A549 (cell line): ENCODE results near the gene MRPL45. TPM values are rescaled to one million over a fixed set of nuclear protein-coding genes. Genes with fewer than 3 reads are reported as not detected.

Source experiments
- ATAC-seq, 2 experiments: fragments of 200-7000 bp in 1 of 2; fragments of >200 bp in 1 of 2; cut with Nextera tagmentation in 1 of 2; cut with Tn5 transposase in 1 of 2; 3 replicates each; pipeline versions ENCODE4 v1.8.0 to v1.9.1; 2018 to 2020; ENCODE audit warnings: mild to moderate bottlenecking in 1 of 2, moderate library complexity in 1 of 2
- CTCF ChIA-PET: fragments of 300-600 bp; sonication (Branson Sonifier 250); formaldehyde crosslinking; extraction: SDS; loops from one replicate; lab custom pipeline; 2021; ENCODE audit warnings: antibody characterized with exemption, inconsistent platforms; lab: Yijun Ruan, JAX
- POLR2A ChIA-PET: fragments of 350-600 bp; formaldehyde crosslinking; extraction: SDS; loops from one replicate; lab custom pipeline; 2021; ENCODE audit warnings: antibody characterized with exemption, inconsistent platforms; lab: Yijun Ruan, JAX
- DNase-seq, 2 experiments: peaks; one replicate each; pipeline versions ENCODE4 v3.0.0 to v3.0.0-alpha.2; 2011 to 2016; ENCODE audit warnings: low read depth in 1 of 2, low spot score in 1 of 2
- FAIRE-seq: peaks from 2 replicates; lab custom pipeline; 2011; peaks lifted over from hg19 to GRCh38; lab: Jason Lieb, UNC
- H3K27ac ChIP-seq, 2 experiments: fragments of >200 bp; sonication (Bioruptor Twin); formaldehyde crosslinking; 3 replicates each; pipeline ENCODE4 v1.5.1; 2016 to 2017
- H3K4me1 ChIP-seq: fragments of >200 bp; sonication (Bioruptor Twin); formaldehyde crosslinking; 3 replicates; pipeline ENCODE4 v1.6.1; 2016
- H3K4me2 ChIP-seq: fragments of >200 bp; sonication (Bioruptor Twin); formaldehyde crosslinking; 3 replicates; pipeline ENCODE4 v1.6.1; 2016
- H3K4me3 ChIP-seq: fragments of >200 bp; sonication (Bioruptor Twin); formaldehyde crosslinking; 3 replicates; pipeline ENCODE4 v1.5.1; 2016
- H3K9me3 ChIP-seq: fragments of >200 bp; sonication (Bioruptor Twin); formaldehyde crosslinking; 3 replicates; pipeline ENCODE4 v1.6.1; 2016
- CEBPB ChIP-seq, 2 experiments: fragments of >200 bp in 1 of 2; sonication (Bioruptor Twin) in 1 of 2; formaldehyde crosslinking in 1 of 2; IDR thresholded peaks; 2 replicates each; pipeline ENCODE4 v1.6.1; 2012 to 2016
- CTCF ChIP-seq: fragments of >200 bp; sonication (Bioruptor Twin); formaldehyde crosslinking; IDR thresholded peaks from 3 replicates; pipeline ENCODE4 v1.5.1; 2016
- E2F6 ChIP-seq: IDR thresholded peaks from 2 replicates; pipeline ENCODE4 v1.6.1; 2012; ENCODE audit warnings: low read depth, borderline replicate concordance
- EP300 ChIP-seq, 2 experiments: fragments of >200 bp; sonication (Bioruptor Twin); formaldehyde crosslinking; IDR thresholded peaks; 2 replicates in 1 of 2; 3 replicates in 1 of 2; pipeline ENCODE4 v1.6.1; 2016 to 2017
- ESRRA ChIP-seq: fragments of 150-350 bp; IDR thresholded peaks from 2 replicates; pipeline ENCODE4 v1.6.1; 2014; ENCODE audit warnings: mild to moderate bottlenecking, low read length, borderline replicate concordance
- FOXS1 ChIP-seq: fragments of 250-450 bp; sonication (Bioruptor Pico); IDR thresholded peaks from 2 replicates; pipeline ENCODE4 v1.5.0; 2020; ENCODE audit warnings: mild to moderate bottlenecking, moderate library complexity
- HES2 ChIP-seq: fragments of >200 bp; sonication (Bioruptor Twin); formaldehyde crosslinking; IDR thresholded peaks from 2 replicates; pipeline ENCODE4 v1.6.1; 2016
- HEYL ChIP-seq: fragments of 250-450 bp; sonication (Bioruptor Pico); IDR thresholded peaks from 2 replicates; pipeline ENCODE4 v1.8.0; 2021; ENCODE audit warnings: mild to moderate bottlenecking, moderate library complexity
- HOXA7 ChIP-seq: fragments of 250-450 bp; sonication (Bioruptor Pico); IDR thresholded peaks from 2 replicates; pipeline ENCODE4 v1.5.0; 2020; ENCODE audit warnings: mild to moderate bottlenecking, moderate library complexity
- JUN ChIP-seq, 2 experiments: fragments of >200 bp; sonication (Bioruptor Twin); formaldehyde crosslinking; IDR thresholded peaks; 2 replicates in 1 of 2; 3 replicates in 1 of 2; pipeline ENCODE4 v1.6.1; 2016 to 2017
- KDM5A ChIP-seq: fragments of 200-600 bp; sonication (generic); IDR thresholded peaks from 2 replicates; pipeline ENCODE4 v1.6.1; 2016; ENCODE audit warnings: antibody characterized with exemption, mild to moderate bottlenecking
- MAFK ChIP-seq: fragments of 450-650 bp; IDR thresholded peaks from 2 replicates; pipeline ENCODE4 v1.6.1; 2014; ENCODE audit not compliant: partially characterized antibody
- MAX ChIP-seq: IDR thresholded peaks from 2 replicates; pipeline ENCODE4 v1.6.1; 2012
- MAZ ChIP-seq: fragments of 150-350 bp; IDR thresholded peaks from 2 replicates; pipeline ENCODE4 v1.6.1; 2014; ENCODE audit warnings: antibody characterized with exemption, low read depth, low read length, borderline replicate concordance
- NPAS2 ChIP-seq: fragments of 250-450 bp; sonication (Bioruptor Pico); IDR thresholded peaks from 2 replicates; pipeline ENCODE4 v1.8.0; 2022; ENCODE audit warnings: mild to moderate bottlenecking, moderate library complexity, borderline replicate concordance
- NR3C1 ChIP-seq: fragments of >200 bp; sonication (Bioruptor Twin); formaldehyde crosslinking; IDR thresholded peaks from 3 replicates; pipeline ENCODE4 v1.6.1; 2017
- PBX3 ChIP-seq: IDR thresholded peaks from 2 replicates; pipeline ENCODE4 v1.6.1; 2012
- PHF8 ChIP-seq: fragments of 200-600 bp; sonication (generic); IDR thresholded peaks from 2 replicates; pipeline ENCODE4 v1.6.1; 2016; ENCODE audit warnings: low read depth, mild to moderate bottlenecking, antibody characterized with exemption, moderate library complexity, borderline replicate concordance
- POLR2AphosphoS2 ChIP-seq: conservative IDR thresholded peaks from 2 replicates; pipeline ENCODE4 v1.6.1; 2012; ENCODE audit warnings: low read length, improper control_type of control experiment, inconsistent platforms
- RAD21 ChIP-seq, 2 experiments: fragments of >200 bp in 1 of 2; sonication (Bioruptor Twin) in 1 of 2; formaldehyde crosslinking in 1 of 2; IDR thresholded peaks in 1 of 2; conservative IDR thresholded peaks in 1 of 2; 2 replicates in 1 of 2; 3 replicates in 1 of 2; pipeline ENCODE4 v1.6.1; 2012 to 2018; ENCODE audit warnings: inconsistent platforms in 1 of 2
- RNF2 ChIP-seq: fragments of 200-600 bp; sonication (generic); IDR thresholded peaks from 2 replicates; pipeline ENCODE4 v1.6.1; 2016; ENCODE audit warnings: low read depth, mild to moderate bottlenecking, antibody characterized with exemption, moderate library complexity, borderline replicate concordance
- SMC3 ChIP-seq: fragments of >200 bp; sonication (Bioruptor Twin); formaldehyde crosslinking; IDR thresholded peaks from 3 replicates; pipeline ENCODE4 v1.6.1; 2018; ENCODE audit warnings: inconsistent platforms
- ZC3H11A ChIP-seq: fragments of 450-650 bp; IDR thresholded peaks from 2 replicates; pipeline ENCODE4 v1.6.1; 2014; ENCODE audit warnings: antibody characterized with exemption, mild to moderate bottlenecking
- WGBS: methylation state at CpG from one replicate; pipeline ENCODE4 v1.1.6; 2017; ENCODE audit errors: missing lambda C conversion rate; 5-methylcytosine and 5-hydroxymethylcytosine counted together
- polyA plus RNA-seq, 4 experiments: library from polyadenylated mRNA; depleted of rRNA in 3 of 4; stranded (reverse); fragments of >200 nt; fragmentation: RNase III in 1 of 4; extraction: RNeasy Plus Mini Kit Qiagen cat#74134 plus additional on column Dnase treatment in 1 of 4; gene quantifications; 2 replicates in 3 of 4; 3 replicates in 1 of 4; pipeline ENCODE4 v1.2.3, GENCODE V29; 2011 to 2017

MRPL45 gene
- polyA plus RNA-seq, 2 of the 4 experiments (the other 2 are of a cell fraction), result 69.6 to 134 TPM

GRCh38 chr17:38338535-38338934 is 41.6 kb downstream of the MRPL45 start:
- FAIRE-seq (no peak), ATAC-seq (no peak), DNase-seq (no peak)
- no peaks in the 10 kb centered on the region; the same call in 2 of the 3 replicates for H3K4me1 ChIP-seq
- 67% methylated on average over 4 of the region's 4 CpGs for WGBS
- no peak overlapping the region for H3K4me2 ChIP-seq
- ChIA-PET POLR2A (no interaction called here), CTCF (interaction anchor here (1.0 to 30.7 kb wide), 3 partner anchors 5 to 21 kb away, joined by 3 to 675 read pairs (median 675); partner anchors contain the start of genes GPR179 and SOCS7)
- TF ChIP-seq E2F6 (no peak), MAX (no peak), POLR2AphosphoS2 (no peak), ESRRA (no peak), PBX3 (no peak), HEYL (CRISPR knock-in tag) (no peak), HOXA7 (CRISPR knock-in tag) (no peak), NPAS2 (CRISPR knock-in tag) (no peak), RNF2 (no peak), CTCF (no peak), FOXS1 (CRISPR knock-in tag) (no peak), HES2 (no peak), PHF8 (no peak), NR3C1 (no peak), EP300 (IDR thresholded peaks at IDR 0.05) (no peak)
- TF ChIP-seq, all 56 proteins: peak for 0
- no peak overlapping the region for H3K27ac ChIP-seq
- no peak overlapping the region for H3K4me3 ChIP-seq
- H3K9me3 ChIP-seq, result no peaks in the 10 kb centered on the region

- TF ChIP-seq KDM5A (no peak), JUN (IDR thresholded peaks at IDR 0.05) (no peak), CEBPB (IDR thresholded peaks at IDR 0.05) (no peak), NR3C1 (no peak), RAD21 (conservative IDR thresholded peaks at IDR 0.05 in 1 of 2, IDR thresholded peaks at IDR 0.05 in 1 of 2) (no peak), MAFK (no peak), MAZ (no peak), SMC3 (no peak), ZC3H11A (no peak)
- DNase-seq (no peak), FAIRE-seq (no peak), ATAC-seq (no peak)
- ChIA-PET CTCF (interaction anchor here (1.2 to 30.7 kb wide), 4 partner anchors 3 to 328 kb away, joined by 4 to 675 read pairs (median 439); partner anchors contain the start of genes GPR179 and SOCS7), POLR2A (no interaction called here)
- H3K4me2 ChIP-seq, result no peak overlapping the region
- H3K27ac ChIP-seq, result no peak overlapping the region
- H3K4me1 ChIP-seq, result no peaks in the 10 kb centered on the region; the same call in 2 of the 3 replicates
- H3K9me3 ChIP-seq, result no peaks in the 10 kb centered on the region
- H3K4me3 ChIP-seq, result no peak overlapping the region
Measured at GRCh38 chr17:38339891-38340290, 42.9 kb downstream of the MRPL45 start.
